T-helper 2 cell treated with Interferon-gamma antibody and Interleukin-4, amounts not matched to agents 100 ng/mL and 5 ng/mL, for 36 hours (primary cell): Measurements from ENCODE around the gene PARP11. TPM values are rescaled to one million over a fixed set of nuclear protein-coding genes. Genes with fewer than 3 reads are reported as not detected.

ENCODE experiments used
- intact Hi-C: fragments of 100-400 bp; cut with micrococcal nuclease; formaldehyde crosslinking; loops from one replicate; pipeline ENCODE4 v1.15.1; 2023
- total RNA-seq: library from RNA; stranded (reverse); gene quantifications from 2 replicates; pipeline ENCODE4 v1.2.3, GENCODE V29; 2022

The PARP11 gene, protein sequence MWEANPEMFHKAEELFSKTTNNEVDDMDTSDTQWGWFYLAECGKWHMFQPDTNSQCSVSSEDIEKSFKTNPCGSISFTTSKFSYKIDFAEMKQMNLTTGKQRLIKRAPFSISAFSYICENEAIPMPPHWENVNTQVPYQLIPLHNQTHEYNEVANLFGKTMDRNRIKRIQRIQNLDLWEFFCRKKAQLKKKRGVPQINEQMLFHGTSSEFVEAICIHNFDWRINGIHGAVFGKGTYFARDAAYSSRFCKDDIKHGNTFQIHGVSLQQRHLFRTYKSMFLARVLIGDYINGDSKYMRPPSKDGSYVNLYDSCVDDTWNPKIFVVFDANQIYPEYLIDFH
- total RNA-seq = 29.4 and 29.7 TPM in 2 replicates

GRCh38 chr12:3872800-3873636 is at the start of gene PARP11:
Gene PARP11 (minus strand): TSS chr12:3873399. CDS start chr12:3873229, 170 bp downstream.
- intact Hi-C loops = loop anchor here (1.0 to 5.0 kb wide), 8 partner anchors 12 to 665 kb away; partner anchors contain the start of genes CRACR2A, RAD51AP1 and TIGAR

DNA sequence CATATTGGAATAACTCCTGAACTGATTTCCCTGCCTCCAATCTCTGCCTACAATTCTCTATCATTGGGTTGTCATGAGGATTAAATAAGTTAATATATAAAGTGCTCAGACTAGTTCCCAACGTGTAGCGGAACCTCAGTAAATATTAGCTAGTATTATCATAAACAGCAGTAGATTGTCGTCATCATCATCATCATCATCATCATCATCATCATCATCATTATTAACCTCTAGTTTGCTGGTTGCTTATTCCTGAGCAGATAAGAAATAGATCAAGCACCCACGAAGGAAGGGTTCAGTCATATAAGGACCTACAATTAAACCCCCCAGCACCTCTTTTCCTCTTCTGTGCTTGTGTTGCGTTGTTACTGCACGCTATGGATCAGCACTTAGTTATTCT is 48.8 kb upstream of the PARP11 start:
- intact Hi-C loops = no loop called here

- intact Hi-C loops = no loop called here
Observed at GRCh38 chr12:3921526-3921925, 48.3 kb upstream of the PARP11 start.

DNA sequence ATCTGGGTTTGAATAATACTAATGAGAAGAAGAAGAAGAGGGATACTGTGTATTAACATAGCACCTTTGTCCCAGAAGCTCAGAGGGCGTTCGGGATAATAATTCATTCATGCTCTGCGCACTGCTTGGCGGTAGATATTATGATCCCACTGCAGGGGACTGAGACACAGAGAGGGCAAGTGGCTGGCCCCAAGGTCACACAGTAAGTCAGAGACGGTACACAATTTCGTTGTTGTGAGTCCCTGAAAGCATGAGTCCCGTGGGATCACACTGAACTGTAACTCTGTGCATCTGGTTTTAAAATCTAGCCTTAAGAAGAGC is 47.9 kb upstream of the PARP11 start:
- intact Hi-C loops = no loop called here

DNA sequence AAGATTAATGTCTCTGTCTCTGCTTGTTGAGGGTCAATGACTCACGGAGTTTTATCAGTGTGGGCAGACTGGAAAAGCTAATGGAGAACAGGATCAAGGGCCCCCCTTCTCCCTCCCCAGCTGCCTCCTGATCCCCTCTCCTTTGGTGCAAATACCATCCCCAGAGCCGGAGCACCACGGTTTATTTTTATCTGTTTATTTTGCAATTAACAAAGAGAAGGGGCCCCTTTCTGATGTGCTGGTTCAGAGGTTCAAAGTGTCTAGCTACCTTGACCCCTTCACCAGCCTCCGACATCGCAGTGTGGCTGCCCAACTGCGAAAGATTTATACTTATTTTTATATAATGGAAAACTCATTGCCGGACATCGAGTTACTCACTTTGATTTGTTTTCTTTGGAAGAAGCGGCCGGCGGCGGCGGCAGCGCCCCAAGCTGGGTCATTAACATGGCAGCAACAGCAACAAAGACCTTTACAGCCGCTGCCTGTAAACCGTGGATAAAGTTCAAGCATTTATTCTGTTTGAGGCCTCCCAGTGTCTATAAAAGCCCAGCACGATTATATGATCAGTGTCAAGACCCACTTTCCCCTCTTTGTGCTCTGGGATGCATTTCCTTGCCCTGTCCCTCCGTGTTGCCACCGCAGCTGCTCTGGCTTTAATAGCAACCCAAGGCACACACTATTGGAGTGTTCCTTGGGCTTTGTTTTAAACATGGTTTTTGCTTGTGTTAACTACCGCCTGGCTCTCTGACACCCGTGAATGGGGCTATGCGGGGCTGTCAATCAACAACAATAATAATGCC is 47.4 kb upstream of the PARP11 start:
- intact Hi-C loops = no loop called here

- intact Hi-C loops = no loop called here
Observed at GRCh38 chr12:3913278-3913677, 40.1 kb upstream of the PARP11 start.

DNA sequence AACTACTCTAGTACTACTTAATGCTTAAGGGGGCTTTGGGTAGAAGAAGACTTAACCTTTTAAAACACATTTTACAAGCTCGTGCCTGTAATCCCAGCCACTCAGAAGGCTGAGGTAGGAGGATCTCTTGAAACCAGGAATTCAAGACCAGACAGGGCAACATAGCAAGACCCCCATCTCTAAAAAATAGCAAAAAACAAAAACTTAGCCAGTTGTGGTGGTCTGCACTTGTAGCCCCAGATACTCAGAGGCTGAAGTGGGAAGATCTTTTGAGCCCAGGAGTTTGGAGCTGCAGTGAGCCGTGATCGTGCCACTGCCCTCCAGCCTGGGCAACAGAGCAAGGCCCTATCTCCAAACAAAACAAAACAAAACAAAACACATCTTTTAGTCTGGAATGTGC is 39.7 kb upstream of the PARP11 start:
- intact Hi-C loops = no loop called here

- intact Hi-C loops = no loop called here
Observed at GRCh38 chr12:3911409-3911808, 38.2 kb upstream of the PARP11 start.

DNA sequence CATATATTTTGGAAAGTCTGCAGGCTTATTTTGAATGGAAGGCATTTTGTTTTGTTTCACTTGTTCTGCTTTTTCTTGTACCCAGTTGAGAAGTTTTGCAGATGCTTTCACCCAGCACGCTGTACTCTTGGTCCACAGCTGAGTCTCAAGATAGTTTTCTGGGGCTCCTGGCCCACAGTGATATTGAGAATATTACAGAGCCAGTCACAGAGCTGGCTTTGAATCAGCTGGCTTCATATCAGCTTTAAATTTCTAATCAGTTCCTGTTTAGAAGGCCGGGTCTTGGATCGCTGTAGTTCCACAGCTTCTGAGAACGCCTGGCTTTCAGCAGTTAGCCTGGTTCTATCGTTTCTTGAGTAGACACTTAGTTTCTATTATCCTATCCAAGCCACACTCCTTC is 32.5 kb upstream of the PARP11 start:
- intact Hi-C loops = no loop called here

DNA sequence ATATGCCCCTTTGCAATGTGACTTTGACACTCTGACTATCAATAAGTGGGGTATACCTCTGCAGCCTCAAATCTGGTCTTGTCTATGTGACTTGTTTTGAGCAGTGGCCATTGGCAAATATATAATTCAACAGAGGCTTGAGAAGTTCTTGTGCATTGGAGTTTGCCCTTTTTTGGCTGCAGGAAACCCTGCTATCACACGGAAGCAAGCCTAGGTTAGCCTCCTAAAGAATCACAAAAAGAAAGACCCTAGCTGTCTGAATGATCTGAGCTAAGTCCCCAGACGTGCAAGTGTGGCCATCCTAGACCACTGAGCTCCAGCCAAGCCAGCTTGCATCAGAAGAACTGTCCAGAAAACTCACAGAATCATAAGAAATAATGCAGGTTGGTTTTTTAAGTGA is 31.8 kb upstream of the PARP11 start:
- intact Hi-C loops = no loop called here

GRCh38 chr12:3902921-3903320 is 29.7 kb upstream of the PARP11 start:
- intact Hi-C loops = no loop called here

- intact Hi-C loops = no loop called here
Observed at GRCh38 chr12:3901116-3901515, 27.9 kb upstream of the PARP11 start.

DNA sequence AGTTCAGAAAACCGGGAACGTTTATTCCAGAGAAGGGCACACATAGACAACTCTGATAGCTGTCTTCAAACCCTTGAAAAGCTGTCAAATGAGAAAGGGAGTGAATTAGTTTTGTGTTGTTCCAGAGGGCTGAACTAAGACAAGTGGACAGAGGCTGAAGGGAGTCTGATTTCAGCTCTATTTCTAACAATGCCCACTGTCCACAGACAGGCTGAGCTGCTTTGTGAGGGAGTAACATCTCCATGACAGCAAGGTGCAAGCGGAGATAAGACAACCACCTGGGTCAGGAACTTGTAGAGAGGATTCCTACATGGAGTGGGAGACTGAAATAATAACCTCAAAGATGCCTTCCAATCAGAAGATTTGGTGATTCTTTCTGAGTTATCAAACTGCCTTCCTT is 25.6 kb upstream of the PARP11 start:
- intact Hi-C loops = no loop called here

DNA sequence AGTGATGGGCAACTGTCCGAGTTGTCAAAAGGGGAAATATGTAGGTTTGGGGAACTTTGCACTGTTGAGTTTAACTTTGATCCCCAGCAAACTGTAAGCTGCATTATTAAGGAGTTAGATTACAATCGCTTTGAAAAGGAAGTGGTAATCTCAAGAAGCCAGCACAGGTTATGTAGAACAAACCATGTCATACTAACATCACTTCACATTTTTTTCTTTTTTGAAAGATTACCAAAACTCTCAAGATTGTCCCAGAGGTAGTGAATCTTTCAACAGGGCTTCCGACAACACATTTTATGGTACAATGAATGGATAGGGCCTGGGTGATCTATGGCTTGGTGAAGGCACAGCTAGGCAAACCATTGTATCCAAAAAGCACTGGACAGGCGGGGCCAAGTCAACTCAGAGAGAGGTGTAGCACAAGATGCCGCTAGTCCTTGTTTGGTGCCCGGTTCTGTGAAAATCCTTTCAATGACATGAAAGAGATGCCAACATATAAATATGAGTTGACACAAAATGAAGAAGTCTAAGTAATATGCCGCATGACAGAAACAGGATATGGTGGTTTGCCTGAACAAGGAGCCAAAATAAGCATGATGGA is 24.3 kb upstream of the PARP11 start:
- intact Hi-C loops = loop anchor here (2.0 kb wide), 3 partner anchors 25 to 375 kb away; partner anchors contain the start of genes CCND2 and PARP11

DNA sequence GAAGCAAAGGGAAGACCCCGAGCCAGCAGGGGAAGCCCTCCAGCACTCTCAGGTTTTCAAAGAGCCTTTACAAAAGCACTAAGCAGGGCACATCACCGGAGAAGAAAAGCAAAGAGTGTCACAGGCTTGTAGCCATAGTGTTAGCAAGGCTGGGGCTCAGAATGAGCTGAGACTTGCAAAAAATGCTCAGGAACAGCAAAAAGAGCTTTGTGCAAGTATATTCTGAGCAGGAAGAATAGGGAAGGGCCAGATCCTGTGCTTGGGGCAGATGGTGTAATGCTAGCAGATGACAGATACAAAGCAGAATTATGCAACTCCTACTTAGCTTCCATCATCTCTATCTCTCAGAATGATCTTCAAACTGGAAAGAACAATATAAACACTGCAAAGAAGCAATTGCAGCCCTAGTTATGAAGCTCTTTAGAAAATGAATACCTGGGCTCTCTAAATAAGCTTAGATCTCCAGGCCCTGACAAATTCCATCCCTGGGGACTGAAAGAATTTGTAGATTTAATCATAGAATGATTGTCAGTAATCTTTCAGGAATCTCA is 23.7 kb upstream of the PARP11 start:
- intact Hi-C loops = loop anchor here (2.0 kb wide), 3 partner anchors 24 to 376 kb away; partner anchors contain the start of genes CCND2 and PARP11

DNA sequence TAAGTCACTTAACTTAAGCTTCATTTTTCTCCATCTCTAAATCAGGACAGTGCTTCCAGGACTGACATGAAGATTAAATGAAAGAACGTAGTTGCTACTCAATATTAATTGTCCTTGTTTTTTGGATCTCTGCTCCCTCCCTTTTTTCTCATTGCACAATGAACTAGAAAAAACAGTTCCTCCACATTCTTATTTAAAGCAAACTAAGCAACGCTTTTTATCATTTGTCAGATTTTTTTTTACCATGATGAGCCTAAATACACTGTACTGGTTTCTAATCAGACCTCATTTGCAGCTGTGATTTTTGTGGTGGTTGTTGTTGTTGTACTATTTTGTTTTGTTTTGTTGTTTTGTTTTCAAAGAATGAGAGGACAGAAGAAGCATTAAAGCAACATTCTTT is 23.2 kb upstream of the PARP11 start:
- intact Hi-C loops = loop anchor here (2.0 kb wide), 3 partner anchors 24 to 376 kb away; partner anchors contain the start of genes CCND2 and PARP11

- intact Hi-C loops = no loop called here
Observed at GRCh38 chr12:3892631-3893030, 19.4 kb upstream of the PARP11 start.

DNA sequence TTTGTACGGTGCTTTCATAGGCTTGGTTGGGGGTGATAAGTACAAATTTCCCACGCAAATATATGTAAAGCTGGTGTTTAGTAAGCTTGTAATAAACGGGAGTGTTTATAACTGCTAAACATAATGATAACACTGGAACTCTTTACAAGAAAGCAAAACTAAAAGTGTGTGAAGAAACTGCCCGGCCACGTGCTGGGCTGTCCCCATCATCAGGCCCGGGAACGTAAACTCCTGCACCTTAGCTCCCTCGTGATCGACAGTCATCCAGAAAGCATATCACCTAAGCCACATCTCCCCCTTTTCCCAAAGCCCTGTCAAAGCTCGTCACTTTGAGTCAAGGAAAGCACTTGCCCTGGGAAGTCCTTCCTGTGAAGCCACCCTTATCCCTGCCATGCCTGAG is 18.0 kb upstream of the PARP11 start:
- intact Hi-C loops = no loop called here

DNA sequence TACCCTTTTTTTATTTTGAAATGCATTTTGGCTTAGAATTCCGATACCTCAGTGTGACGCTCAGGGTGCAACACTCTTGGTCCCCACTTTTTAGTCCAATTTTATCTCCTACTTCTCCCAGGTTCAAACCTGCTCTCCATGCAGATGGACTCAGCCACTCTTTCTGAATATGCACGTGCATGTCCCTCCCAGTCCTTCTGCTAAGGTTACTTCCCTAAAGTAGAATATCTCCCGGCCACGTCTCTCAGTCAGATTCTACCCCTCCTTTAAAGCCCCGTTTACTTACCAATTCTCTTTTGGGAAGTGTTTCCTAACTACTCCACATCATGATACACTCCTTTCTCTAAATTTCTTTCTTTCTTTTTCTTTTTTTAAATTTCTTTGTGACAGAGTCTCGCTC is 15.5 kb upstream of the PARP11 start:
- intact Hi-C loops = loop anchor here (5.0 kb wide), 2 partner anchors 254 to 649 kb away; partner anchors contain the start of gene RAD51AP1

GRCh38 chr12:3885277-3886094 is 12.3 kb upstream of the PARP11 start:
- intact Hi-C loops = loop anchor here (1.0 to 5.0 kb wide), 7 partner anchors 12 to 652 kb away; partner anchors contain the start of genes PARP11 and RAD51AP1
